Hindlimb muscle (tissue), 1 donor: Measurements from ENCODE around the gene MPP2. TPM values are rescaled to one million over a fixed set of nuclear protein-coding genes. Genes with fewer than 3 reads are reported as not detected.
A peak's percentile ranks its signal among the peaks of the same experiment; 100 is the strongest.
"Not testable (repeated sequence)": the region's sequence is repeated elsewhere in the genome, so short reads cannot be mapped to it uniquely, and the experiment has no call there.

Experiments used
- DNase-seq: peaks from one replicate; pipeline ENCODE4 v3.0.0-alpha.2; 2013
- polyA plus RNA-seq: library from polyadenylated mRNA; unstranded; fragments of 120-200 nt; gene quantifications from one replicate; pipeline ENCODE4 v1.2.1, GENCODE V29; 2013; ENCODE audit not compliant: insufficient read length

Gene MPP2
- 2.2 TPM for polyA plus RNA-seq

- DNase-seq = peak; percentile 91
Observed at GRCh38 chr17:43907425-43907981, at the start of gene MPP2. Gene MPP2 (minus strand): TSS chr17:43907536. CDS start chr17:43904460, 3,076 bp downstream.

- no peak for DNase-seq
Observed at GRCh38 chr17:43956222-43956621, 48.9 kb upstream of the MPP2 start.

- no peak for DNase-seq
Observed at GRCh38 chr17:43953746-43954145, 46.4 kb upstream of the MPP2 start, which contains the start of gene PYY. Gene PYY (minus strand): TSS chr17:43953940. CDS start chr17:43953483, 457 bp downstream.

GRCh38 chr17:43952724-43953666, 45.7 kb upstream of the MPP2 start:
- DNase-seq = no peak

GRCh38 chr17:43952351-43952723, 45.0 kb upstream of the MPP2 start:
- DNase-seq = peak; percentile 41

- DNase-seq = no peak
Observed at GRCh38 chr17:43951750-43952149, 44.4 kb upstream of the MPP2 start.

- DNase-seq = no peak
Observed at GRCh38 chr17:43950554-43950953, 43.2 kb upstream of the MPP2 start.

- DNase-seq = no peak
Observed at GRCh38 chr17:43949781-43950180, 42.4 kb upstream of the MPP2 start.

- no peak for DNase-seq
Observed at GRCh38 chr17:43946781-43947180, 39.4 kb upstream of the MPP2 start.

GRCh38 chr17:43945074-43945829, 37.9 kb upstream of the MPP2 start:
- no peak for DNase-seq

- no peak for DNase-seq
Observed at GRCh38 chr17:43942051-43942685, 34.8 kb upstream of the MPP2 start, which contains the start of gene PPY. Gene PPY (minus strand): TSS chr17:43942476. CDS start chr17:43941654, 822 bp downstream.

GRCh38 chr17:43940630-43941029, 33.3 kb upstream of the MPP2 start:
- no peak for DNase-seq

- no peak for DNase-seq
Observed at GRCh38 chr17:43939886-43940285, 32.5 kb upstream of the MPP2 start.

- not testable (repeated sequence) for DNase-seq
Observed at GRCh38 chr17:43939452-43939851, 32.1 kb upstream of the MPP2 start.

- no peak for DNase-seq
Observed at GRCh38 chr17:43938838-43939182, 31.5 kb upstream of the MPP2 start.

GRCh38 chr17:43936434-43936833, 29.1 kb upstream of the MPP2 start:
- DNase-seq = no peak

GRCh38 chr17:43935926-43936261, 28.6 kb upstream of the MPP2 start:
- no peak for DNase-seq

GRCh38 chr17:43935204-43935925, 28.0 kb upstream of the MPP2 start:
- DNase-seq = no peak

GRCh38 chr17:43932923-43933322, 25.6 kb upstream of the MPP2 start:
- no peak for DNase-seq

GRCh38 chr17:43932357-43932756, 25.0 kb upstream of the MPP2 start:
- DNase-seq = no peak

GRCh38 chr17:43931062-43931571, 23.8 kb upstream of the MPP2 start:
- no peak for DNase-seq

GRCh38 chr17:43928609-43929008, 21.3 kb upstream of the MPP2 start:
- no peak for DNase-seq
